Thyroid gland (tissue), 4 donors: Measurements from ENCODE around the gene GALNT10. TPM values are rescaled to one million over a fixed set of nuclear protein-coding genes. Genes with fewer than 3 reads are reported as not detected.

Experiments used
- DNase-seq, 2 donors: peaks; one replicate each; pipeline ENCODE4 v3.0.0-alpha.2; 2019
- H3K27ac ChIP-seq, 3 donors: fragments of 200-600 bp; sonication (generic); 1 replicate in 2 of 3; 2 replicates in 1 of 3; pipeline ENCODE4 v1.5.1; 2016 to 2019; ENCODE audit warnings: mild to moderate bottlenecking in 1 of 3, moderate library complexity in 1 of 3
- H3K27me3 ChIP-seq: fragments of 200-600 bp; sonication (generic); one replicate; pipeline ENCODE4 v1.5.1; 2019
- H3K36me3 ChIP-seq, 2 donors: fragments of 200-600 bp; sonication (generic); one replicate each; pipeline ENCODE4 v1.5.1; 2016 to 2019
- H3K4me1 ChIP-seq, 2 donors: fragments of 200-600 bp; sonication (generic); one replicate each; pipeline ENCODE4 v1.5.1; 2017 to 2019
- H3K4me3 ChIP-seq, 3 donors: fragments of 200-600 bp; sonication (generic); replicated peaks in 1 of 3; 1 replicate in 2 of 3; 2 replicates in 1 of 3; pipeline ENCODE4 v1.5.1; 2016; ENCODE audit warnings: mild to moderate bottlenecking in 1 of 3
- H3K9me3 ChIP-seq: fragments of 200-600 bp; sonication (generic); one replicate; pipeline ENCODE4 v1.5.1; 2017
- POLR2A ChIP-seq, 2 donors: fragments of 450-650 bp; IDR thresholded peaks; one replicate each; pipeline ENCODE4 v1.6.1; 2017; ENCODE audit warnings: antibody characterized with exemption in 2 of 2, mild to moderate bottlenecking in 2 of 2, moderate library complexity in 1 of 2
- WGBS, 2 donors: methylation state at CpG; one replicate each; pipeline ENCODE4 v1.1.5; 2017; 5-methylcytosine and 5-hydroxymethylcytosine counted together
- intact Hi-C: fragments of 100-400 bp; cut with DNase I; formaldehyde crosslinking; loops from one replicate; pipeline ENCODE4 v1.15.1; 2023
- total RNA-seq, 4 donors: library from RNA; depleted of rRNA; stranded (reverse); fragments of >200 nt; gene quantifications; one replicate each; pipeline ENCODE4 v1.2.3, GENCODE V29; 2016
- TF ChIP-seq, protein P1 (sequence below), 6 experiments: fragments of 200-600 bp in 3 of 6; fragments of 450-650 bp in 3 of 6; sonication (generic) in 3 of 6; IDR thresholded peaks; one replicate each; pipeline ENCODE4 v1.5.1; 2016 to 2019; ENCODE audit warnings: antibody characterized with exemption in 6 of 6, mild to moderate bottlenecking in 2 of 6, inconsistent platforms in 1 of 6, moderate library complexity in 1 of 6

Gene GALNT10
- total RNA-seq, 4 donors from 2014 or later, result 33.3 to 69.6 (median 58.1) TPM

DNA sequence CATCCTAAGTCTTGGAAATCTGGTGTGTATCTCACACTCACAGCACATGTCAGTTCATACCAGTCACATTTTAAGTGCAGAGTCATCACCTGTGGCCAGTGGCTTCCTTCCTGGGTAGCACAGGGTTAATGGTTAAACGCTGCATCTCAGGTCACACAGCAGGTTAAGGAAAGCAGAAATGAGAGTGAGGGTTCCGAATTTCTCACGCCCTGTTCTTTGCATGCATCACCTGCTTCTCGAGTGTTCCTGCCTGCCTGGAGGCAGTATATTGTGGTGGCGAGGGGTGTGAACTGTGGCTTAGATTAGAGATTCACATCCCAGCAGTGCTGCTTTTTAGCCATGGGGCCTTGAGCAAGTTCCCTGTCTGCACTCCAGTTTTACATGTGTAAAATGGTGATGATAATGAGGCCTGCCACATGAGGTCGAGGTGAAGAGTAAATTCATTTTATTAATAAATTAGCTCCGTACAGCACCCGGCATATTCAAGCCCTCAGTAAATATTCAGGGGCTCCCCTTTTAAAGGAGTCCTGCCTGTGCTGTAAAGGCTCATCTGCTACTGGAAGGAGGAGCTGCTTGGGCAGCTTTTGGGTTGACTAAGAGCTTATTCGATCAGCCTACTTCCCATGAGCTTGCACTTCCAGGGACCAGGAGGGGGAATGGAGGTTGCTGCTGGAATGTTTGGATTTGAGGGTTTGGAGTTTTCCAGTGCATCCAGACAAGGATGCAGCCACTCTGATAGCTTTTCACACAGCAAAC lies 194.1 kb downstream of the GALNT10 start:
- Histone ChIP-seq H3K27ac (peak overlapping the region; percentile 9 to 64 (median 54)), H3K4me1 (peaks cover 16 to 25% of the 10 kb centered on the region in 2 donors), H3K27me3 (no peaks in the 10 kb centered on the region), H3K9me3 (no peaks in the 10 kb centered on the region), H3K36me3 (no peaks in the 10 kb centered on the region), H3K4me3 (no peak overlapping the region)
- peak; percentile 85 to 87 for DNase-seq
- TF ChIP-seq, protein P1, sequence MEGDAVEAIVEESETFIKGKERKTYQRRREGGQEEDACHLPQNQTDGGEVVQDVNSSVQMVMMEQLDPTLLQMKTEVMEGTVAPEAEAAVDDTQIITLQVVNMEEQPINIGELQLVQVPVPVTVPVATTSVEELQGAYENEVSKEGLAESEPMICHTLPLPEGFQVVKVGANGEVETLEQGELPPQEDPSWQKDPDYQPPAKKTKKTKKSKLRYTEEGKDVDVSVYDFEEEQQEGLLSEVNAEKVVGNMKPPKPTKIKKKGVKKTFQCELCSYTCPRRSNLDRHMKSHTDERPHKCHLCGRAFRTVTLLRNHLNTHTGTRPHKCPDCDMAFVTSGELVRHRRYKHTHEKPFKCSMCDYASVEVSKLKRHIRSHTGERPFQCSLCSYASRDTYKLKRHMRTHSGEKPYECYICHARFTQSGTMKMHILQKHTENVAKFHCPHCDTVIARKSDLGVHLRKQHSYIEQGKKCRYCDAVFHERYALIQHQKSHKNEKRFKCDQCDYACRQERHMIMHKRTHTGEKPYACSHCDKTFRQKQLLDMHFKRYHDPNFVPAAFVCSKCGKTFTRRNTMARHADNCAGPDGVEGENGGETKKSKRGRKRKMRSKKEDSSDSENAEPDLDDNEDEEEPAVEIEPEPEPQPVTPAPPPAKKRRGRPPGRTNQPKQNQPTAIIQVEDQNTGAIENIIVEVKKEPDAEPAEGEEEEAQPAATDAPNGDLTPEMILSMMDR (IDR thresholded peaks at IDR 0.05), result peak in 1 of 6 experiments; percentile 17
- TF ChIP-seq POLR2A (IDR thresholded peaks at IDR 0.05), result no peak
- 47 to 53% methylated on average over 9 of the region's 9 CpGs for WGBS, 2 donors
- intact Hi-C loops, result no loop called here

DNA sequence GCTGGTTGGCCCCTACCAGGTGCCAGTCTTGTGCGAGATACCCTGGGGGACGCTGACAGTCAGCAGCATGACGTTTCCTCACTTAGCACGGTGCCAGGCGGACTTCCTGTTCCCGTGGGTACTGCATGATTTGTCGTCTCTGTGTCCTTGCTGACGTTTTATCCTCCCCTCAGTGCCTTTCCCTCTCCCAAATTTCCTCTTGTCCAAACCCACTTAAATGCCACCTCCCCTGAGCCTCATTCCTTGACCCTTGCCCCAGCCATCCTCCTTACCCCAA lies 194.6 kb downstream of the GALNT10 start:
- Histone ChIP-seq H3K27ac (peak overlapping the region in 2 of 3 donors; percentile 54 to 64), H3K27me3 (no peaks in the 10 kb centered on the region), H3K9me3 (no peaks in the 10 kb centered on the region), H3K4me3 (no peak overlapping the region), H3K4me1 (peaks cover 16 to 25% of the 10 kb centered on the region in 2 donors), H3K36me3 (no peaks in the 10 kb centered on the region)
- intact Hi-C loops, result no loop called here
- 63 to 72% methylated on average over 8 of the region's 8 CpGs for WGBS, 2 donors
- peak in 1 of 2 donors; percentile 21 for DNase-seq
- TF ChIP-seq, protein P1 (IDR thresholded peaks at IDR 0.05), result no peak
- TF ChIP-seq POLR2A (IDR thresholded peaks at IDR 0.05), result no peak

DNA sequence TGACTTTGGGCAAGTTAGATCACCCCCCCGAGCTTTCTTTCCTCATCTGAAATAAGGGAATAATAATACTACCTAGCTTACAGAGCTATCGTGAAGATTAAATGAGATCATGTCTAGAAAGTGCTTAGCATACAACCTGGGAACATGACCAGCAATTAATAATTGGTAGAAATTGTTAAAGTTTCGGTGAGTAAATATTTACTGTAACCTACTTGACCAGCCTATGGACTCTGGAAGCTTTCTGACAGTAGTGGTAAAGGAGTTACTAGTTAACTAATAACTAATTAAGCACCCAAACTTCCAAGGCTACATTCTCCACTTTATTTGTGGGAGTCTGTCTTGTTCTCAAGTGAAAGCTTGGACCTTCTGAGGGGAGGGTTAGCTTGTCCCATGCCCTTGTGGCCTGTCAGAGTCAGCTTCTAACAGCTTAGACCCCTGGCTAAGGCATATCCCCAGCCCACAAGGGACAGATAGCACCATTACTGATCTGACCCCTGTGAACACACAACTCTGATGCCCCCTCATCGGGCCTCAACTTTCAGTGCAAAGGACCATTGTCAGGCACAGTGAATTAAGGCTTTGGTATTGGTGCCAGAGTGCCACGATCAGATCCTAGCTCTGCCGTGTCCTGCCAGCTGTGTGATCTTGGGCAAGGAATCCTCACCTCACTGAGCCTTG lies 196.6 kb downstream of the GALNT10 start:
- Histone ChIP-seq H3K36me3 (peaks cover 0 to 3% of the 10 kb centered on the region in 2 donors), H3K4me1 (peaks cover 16 to 25% of the 10 kb centered on the region in 2 donors), H3K4me3 (no peak overlapping the region), H3K9me3 (no peaks in the 10 kb centered on the region), H3K27me3 (no peaks in the 10 kb centered on the region), H3K27ac (no peak overlapping the region)
- intact Hi-C loops, result no loop called here
- TF ChIP-seq POLR2A (IDR thresholded peaks at IDR 0.05), result no peak
- TF ChIP-seq, protein P1 (IDR thresholded peaks at IDR 0.05), result no peak
- DNase-seq, result no peak
- 96 to 97% methylated on average over 6 of the region's 6 CpGs for WGBS, 2 donors

DNA sequence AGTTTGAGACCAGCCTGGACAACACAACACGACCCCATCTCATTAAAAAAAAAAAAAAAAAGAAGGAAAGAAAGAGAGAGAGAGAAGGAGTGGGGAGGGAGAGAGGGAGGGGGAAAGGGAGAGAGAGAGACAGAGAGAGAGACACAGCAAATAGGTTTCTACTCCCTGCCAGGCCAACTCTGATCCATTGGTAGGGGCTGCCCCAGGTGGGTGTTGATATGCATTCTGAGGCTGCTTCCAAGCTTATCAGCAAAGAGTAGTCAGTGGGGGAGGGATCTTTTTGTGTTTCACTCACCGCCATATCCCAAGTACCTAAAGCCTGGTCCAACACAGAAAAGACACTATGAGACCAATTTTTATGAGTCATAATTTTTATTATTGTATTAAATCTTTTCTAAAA lies 198.3 kb downstream of the GALNT10 start:
- WGBS, 2 donors, result 83 to 92% methylated on average over 2 of the region's 2 CpGs
- DNase-seq, result no peak
- H3K36me3 ChIP-seq, result peaks cover 0 to 3% of the 10 kb centered on the region in 2 donors
- H3K27ac ChIP-seq, result no peak overlapping the region
- H3K9me3 ChIP-seq, result no peaks in the 10 kb centered on the region
- TF ChIP-seq, protein P1 (IDR thresholded peaks at IDR 0.05), result no peak
- no peak for TF ChIP-seq POLR2A (IDR thresholded peaks at IDR 0.05)
- no peak overlapping the region for H3K4me3 ChIP-seq
- no peaks in the 10 kb centered on the region for H3K27me3 ChIP-seq
- H3K4me1 ChIP-seq, result peaks cover 11 to 16% of the 10 kb centered on the region in 2 donors
- intact Hi-C loops, result no loop called here

DNA sequence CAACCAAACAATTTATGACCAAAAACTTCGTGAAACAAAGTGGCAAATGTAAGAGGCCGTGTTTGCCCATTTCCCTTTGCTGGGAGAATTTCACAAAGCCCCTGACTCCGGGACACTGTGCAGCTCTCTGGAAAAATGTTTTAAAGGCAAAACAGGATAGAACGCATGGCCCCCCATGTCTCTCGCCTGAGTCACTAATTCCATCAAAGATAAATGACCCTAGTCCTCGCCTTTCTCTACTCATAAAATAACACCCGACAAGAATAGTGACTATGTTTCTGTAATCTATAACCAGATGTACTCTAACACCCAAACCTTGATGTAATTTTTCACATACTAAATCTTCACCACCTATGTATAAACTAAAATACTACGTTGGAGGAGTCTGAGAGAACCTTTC lies 199.6 kb downstream of the GALNT10 start:
- 93 to 95% methylated on average over 8 of the region's 8 CpGs for WGBS, 2 donors
- TF ChIP-seq, protein P1 (IDR thresholded peaks at IDR 0.05), result no peak
- TF ChIP-seq POLR2A (IDR thresholded peaks at IDR 0.05), result no peak
- DNase-seq, result no peak
- peaks cover under 1 to 3% of the 10 kb centered on the region in 2 donors for H3K4me1 ChIP-seq
- H3K27me3 ChIP-seq, result no peaks in the 10 kb centered on the region
- no peak overlapping the region for H3K4me3 ChIP-seq
- H3K36me3 ChIP-seq, result peaks cover 0 to 3% of the 10 kb centered on the region in 2 donors
- intact Hi-C loops, result no loop called here
- no peaks in the 10 kb centered on the region for H3K9me3 ChIP-seq
- H3K27ac ChIP-seq, result no peak overlapping the region
